ENCODE measurements around the gene ZSWIM5. TPM values are rescaled to one million over a fixed set of nuclear protein-coding genes. Genes with fewer than 3 reads are reported as not detected.
"Not testable (repeated sequence)": the region's sequence is repeated elsewhere in the genome, so short reads cannot be mapped to it uniquely, and the experiment has no call there.

The ZSWIM5 gene
- polyA plus RNA-seq, 1 experiment, result 0.15 TPM

DNA sequence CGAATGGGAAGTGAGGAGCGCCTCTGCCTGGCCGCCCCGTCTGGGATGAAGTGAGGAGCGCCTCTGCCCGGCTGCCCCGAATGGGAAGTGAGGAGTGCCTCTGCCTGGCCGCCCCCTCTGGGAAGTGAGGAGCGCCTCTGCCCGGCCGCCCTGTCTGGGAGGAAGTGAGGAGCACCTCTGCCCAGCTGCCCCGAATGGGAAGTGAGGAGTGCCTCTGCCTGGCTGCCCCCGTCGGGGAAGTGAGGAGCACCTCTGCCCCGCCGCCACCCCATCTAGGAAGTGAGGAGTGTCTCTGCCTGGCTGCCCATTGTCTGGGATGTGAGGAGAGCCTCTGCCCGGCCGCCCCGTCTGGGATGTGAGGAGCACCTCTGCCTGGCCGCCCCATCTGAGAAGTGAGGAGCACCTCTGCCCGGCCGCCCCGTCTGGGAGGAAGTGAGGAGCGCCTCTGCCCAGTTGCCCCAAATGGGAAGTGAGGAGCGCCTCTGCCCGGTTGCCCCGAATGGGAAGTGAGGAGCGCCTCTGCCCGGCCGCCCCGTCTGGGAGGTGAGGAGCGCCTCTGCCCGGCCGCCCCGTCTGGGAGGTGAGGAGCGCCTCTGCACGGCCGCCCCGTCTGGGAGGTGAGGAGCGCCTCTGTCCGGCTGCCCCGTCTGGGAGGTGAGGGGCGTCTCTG is 100.8 kb downstream of the ZSWIM5 start:
- H3K36me3 ChIP-seq (ENCODE audit: control insufficient read depth, insufficient read depth, low read length); CTCF ChIA-PET; H3K27me3 ChIP-seq (ENCODE audit: control insufficient read depth, insufficient read depth, low read length); DNase-seq (ENCODE audit: low read depth); H3K4me3 ChIP-seq (ENCODE audit: low read depth, low read length); POLR2A ChIA-PET: not testable (repeated sequence)

DNA sequence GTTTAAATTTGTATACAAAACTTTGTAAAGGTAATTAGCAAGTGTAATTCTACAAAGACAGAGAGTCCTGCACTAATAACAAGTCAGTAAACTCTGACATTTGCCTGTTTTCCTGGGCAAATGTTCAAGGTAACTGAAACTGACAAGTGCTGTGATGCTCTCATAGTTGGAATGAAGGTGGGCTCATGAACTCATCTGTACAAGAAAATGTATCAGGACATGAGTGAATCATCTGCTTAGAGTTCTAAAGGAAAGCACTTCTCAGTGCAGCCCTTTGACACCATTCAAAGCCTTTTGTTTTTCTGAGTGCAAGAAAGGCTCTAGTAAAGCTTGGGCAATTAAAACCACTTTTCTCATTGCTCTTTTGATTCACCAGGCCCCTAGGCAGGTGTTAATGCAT is 102.9 kb downstream of the ZSWIM5 start:
- TF ChIP-seq, protein P1, sequence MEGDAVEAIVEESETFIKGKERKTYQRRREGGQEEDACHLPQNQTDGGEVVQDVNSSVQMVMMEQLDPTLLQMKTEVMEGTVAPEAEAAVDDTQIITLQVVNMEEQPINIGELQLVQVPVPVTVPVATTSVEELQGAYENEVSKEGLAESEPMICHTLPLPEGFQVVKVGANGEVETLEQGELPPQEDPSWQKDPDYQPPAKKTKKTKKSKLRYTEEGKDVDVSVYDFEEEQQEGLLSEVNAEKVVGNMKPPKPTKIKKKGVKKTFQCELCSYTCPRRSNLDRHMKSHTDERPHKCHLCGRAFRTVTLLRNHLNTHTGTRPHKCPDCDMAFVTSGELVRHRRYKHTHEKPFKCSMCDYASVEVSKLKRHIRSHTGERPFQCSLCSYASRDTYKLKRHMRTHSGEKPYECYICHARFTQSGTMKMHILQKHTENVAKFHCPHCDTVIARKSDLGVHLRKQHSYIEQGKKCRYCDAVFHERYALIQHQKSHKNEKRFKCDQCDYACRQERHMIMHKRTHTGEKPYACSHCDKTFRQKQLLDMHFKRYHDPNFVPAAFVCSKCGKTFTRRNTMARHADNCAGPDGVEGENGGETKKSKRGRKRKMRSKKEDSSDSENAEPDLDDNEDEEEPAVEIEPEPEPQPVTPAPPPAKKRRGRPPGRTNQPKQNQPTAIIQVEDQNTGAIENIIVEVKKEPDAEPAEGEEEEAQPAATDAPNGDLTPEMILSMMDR (IDR thresholded peaks at IDR 0.05; ENCODE audit: insufficient read depth, low read depth, low read length), result no peak
- ChIA-PET CTCF (no interaction called here), POLR2A (no interaction called here)
- Histone ChIP-seq H3K36me3 (ENCODE audit: control insufficient read depth, insufficient read depth, low read length) (no peaks in the 10 kb centered on the region), H3K4me3 (ENCODE audit: low read depth, low read length) (no peak overlapping the region), H3K27me3 (ENCODE audit: control insufficient read depth, insufficient read depth, low read length) (no peaks in the 10 kb centered on the region)
- no peak for DNase-seq (ENCODE audit: low read depth)

DNA sequence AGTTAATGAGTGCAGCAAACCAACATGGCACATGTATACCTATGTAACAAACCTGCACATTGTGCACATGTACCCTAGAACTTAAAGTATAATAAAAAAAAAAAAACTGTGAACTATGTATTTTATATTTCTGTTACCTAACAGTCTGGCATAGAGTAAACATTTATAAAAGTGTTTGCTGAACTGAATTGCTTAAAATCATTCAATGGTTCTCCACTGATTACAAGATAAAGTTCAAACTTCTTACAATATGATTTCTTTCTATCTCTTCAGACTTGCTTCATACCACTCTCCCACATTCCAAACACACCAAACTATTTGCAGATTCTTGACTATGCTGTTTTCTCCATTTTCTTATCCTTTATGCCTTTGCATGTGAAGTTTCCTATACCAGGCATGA is 104.5 kb downstream of the ZSWIM5 start:
- DNase-seq (ENCODE audit: low read depth), result no peak
- ChIA-PET CTCF (no interaction called here), POLR2A (no interaction called here)
- H3K36me3 ChIP-seq (ENCODE audit: control insufficient read depth, insufficient read depth, low read length), result no peaks in the 10 kb centered on the region
- no peaks in the 10 kb centered on the region for H3K27me3 ChIP-seq (ENCODE audit: control insufficient read depth, insufficient read depth, low read length)
- H3K4me3 ChIP-seq (ENCODE audit: low read depth, low read length), result no peak overlapping the region
- TF ChIP-seq, protein P1 (IDR thresholded peaks at IDR 0.05; ENCODE audit: insufficient read depth, low read depth, low read length), result no peak

DNA sequence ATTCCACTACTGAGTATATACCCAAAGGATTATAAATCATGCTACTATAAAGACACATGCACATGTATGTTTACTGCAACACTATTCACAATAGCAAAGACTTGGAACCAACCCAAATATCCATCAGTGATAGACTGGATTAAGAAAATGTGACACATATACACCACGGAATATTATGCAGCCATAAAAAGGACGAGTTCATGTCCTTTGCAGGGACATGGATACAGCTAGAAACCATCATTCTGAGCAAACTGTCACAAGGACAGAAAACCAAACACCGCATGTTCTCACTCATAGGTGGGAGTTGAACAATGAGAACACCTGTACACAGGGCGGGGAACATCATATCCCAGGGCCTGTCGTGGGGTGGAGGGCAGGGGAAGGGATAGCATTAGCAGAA is 104.9 kb downstream of the ZSWIM5 start:
- H3K27me3 ChIP-seq (ENCODE audit: control insufficient read depth, insufficient read depth, low read length); CTCF ChIA-PET; POLR2A ChIA-PET: not testable (repeated sequence)

DNA sequence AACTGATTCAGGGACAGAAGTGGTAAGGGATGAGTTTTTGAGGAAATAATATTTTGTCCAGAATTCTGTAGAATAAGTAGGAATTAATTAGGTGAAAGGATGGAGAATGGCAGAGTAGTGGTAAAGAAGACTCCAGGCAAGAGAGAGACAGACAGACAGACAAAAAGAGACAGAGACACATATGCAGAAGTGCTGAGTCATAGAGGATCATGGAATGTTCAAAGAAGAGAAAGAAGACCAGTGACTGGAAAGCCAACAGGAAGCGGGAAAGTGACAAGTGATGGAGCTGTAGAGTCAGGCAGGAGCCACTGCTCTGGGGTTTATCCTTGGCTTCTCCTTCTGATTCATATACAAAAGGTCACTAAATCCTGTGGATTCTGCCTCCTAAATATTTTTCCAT is 108.5 kb downstream of the ZSWIM5 start:
- ChIA-PET POLR2A (no interaction called here), CTCF (no interaction called here)
- TF ChIP-seq, protein P1 (IDR thresholded peaks at IDR 0.05; ENCODE audit: insufficient read depth, low read depth, low read length), result no peak
- Histone ChIP-seq H3K27me3 (ENCODE audit: control insufficient read depth, insufficient read depth, low read length) (no peaks in the 10 kb centered on the region), H3K4me3 (ENCODE audit: low read depth, low read length) (no peak overlapping the region), H3K36me3 (ENCODE audit: control insufficient read depth, insufficient read depth, low read length) (no peaks in the 10 kb centered on the region)
- DNase-seq (ENCODE audit: low read depth), result no peak

More for the DNA sequence above, 104.9 kb downstream of the ZSWIM5 start:
- H3K36me3 ChIP-seq (ENCODE audit: control insufficient read depth, insufficient read depth, low read length); H3K4me3 ChIP-seq (ENCODE audit: low read depth, low read length); DNase-seq (ENCODE audit: low read depth): not testable (repeated sequence)

DNA sequence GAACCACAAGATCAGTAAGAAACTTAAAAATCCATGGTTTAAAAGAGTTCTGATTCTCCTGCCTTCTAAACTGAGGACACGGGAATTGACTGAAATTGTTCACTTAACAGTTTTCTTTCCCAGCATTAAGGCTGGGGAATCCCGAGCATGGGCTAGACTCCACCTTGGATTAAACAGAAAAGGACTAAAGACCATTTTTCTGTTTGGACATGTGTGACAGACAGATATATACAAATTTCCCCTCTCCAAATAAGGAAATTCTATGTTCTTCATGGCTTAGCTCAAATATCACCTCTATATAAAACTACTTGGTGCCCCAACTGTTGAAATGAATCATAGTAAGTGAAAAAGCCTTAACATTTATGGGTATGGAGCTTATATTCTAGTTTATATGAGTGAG is 109.3 kb downstream of the ZSWIM5 start:
- Histone ChIP-seq H3K4me3 (ENCODE audit: low read depth, low read length) (no peak overlapping the region), H3K36me3 (ENCODE audit: control insufficient read depth, insufficient read depth, low read length) (no peaks in the 10 kb centered on the region), H3K27me3 (ENCODE audit: control insufficient read depth, insufficient read depth, low read length) (no peaks in the 10 kb centered on the region)
- POLR2A ChIA-PET, result no interaction called here
- TF ChIP-seq, protein P1 (IDR thresholded peaks at IDR 0.05; ENCODE audit: insufficient read depth, low read depth, low read length), result no peak
- CTCF ChIA-PET, result interaction anchor here (0.7 kb wide), 1 partner anchor 251 kb away, joined by 3 read pairs; no protein-coding TSS in a partner anchor
- DNase-seq (ENCODE audit: low read depth), result no peak
